HL-60/S4 (cell line): ENCODE results near the gene PLEKHG2.
"Not testable (repeated sequence)": the region's sequence is repeated elsewhere in the genome, so short reads cannot be mapped to it uniquely, and the experiment has no call there.

Source experiments
- in situ Hi-C: fragments of 300-500 bp; cut with MboI; formaldehyde crosslinking; loops from 2 replicates; pipeline ENCODE4 v1.14.3; 2022; ENCODE audit warnings: low sequenced_read_pairs

Gene PLEKHG2

DNA sequence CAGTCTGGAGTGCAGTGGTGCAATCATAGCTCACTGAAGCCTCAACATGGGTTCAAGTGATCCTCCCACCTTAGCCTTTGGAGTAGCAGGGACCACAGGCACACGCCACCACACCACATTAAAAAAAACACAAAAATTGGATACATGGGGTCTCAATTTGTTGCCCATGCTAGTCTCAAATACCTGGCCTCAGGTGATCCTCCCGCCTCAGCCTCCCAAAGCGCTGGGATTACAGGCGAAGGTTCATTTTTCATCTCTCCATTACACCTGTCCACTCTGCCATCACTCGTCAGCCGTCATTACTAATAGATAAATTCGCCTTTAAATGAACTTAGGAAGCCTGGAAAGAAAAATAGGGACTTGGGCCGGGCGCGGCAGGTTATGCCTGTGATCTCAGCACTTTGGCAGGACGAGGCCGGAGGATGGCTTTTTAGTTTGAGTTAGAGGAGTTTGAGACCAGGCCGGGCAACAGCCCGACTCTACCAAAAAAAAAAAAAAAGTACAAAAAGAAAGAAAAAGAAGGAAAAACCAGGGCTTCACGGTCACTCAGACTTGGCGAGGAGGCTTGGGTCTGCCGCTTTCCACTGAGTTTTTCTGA lies 32.2 kb downstream of the PLEKHG2 start:
- in situ Hi-C loops, result no loop called here

DNA sequence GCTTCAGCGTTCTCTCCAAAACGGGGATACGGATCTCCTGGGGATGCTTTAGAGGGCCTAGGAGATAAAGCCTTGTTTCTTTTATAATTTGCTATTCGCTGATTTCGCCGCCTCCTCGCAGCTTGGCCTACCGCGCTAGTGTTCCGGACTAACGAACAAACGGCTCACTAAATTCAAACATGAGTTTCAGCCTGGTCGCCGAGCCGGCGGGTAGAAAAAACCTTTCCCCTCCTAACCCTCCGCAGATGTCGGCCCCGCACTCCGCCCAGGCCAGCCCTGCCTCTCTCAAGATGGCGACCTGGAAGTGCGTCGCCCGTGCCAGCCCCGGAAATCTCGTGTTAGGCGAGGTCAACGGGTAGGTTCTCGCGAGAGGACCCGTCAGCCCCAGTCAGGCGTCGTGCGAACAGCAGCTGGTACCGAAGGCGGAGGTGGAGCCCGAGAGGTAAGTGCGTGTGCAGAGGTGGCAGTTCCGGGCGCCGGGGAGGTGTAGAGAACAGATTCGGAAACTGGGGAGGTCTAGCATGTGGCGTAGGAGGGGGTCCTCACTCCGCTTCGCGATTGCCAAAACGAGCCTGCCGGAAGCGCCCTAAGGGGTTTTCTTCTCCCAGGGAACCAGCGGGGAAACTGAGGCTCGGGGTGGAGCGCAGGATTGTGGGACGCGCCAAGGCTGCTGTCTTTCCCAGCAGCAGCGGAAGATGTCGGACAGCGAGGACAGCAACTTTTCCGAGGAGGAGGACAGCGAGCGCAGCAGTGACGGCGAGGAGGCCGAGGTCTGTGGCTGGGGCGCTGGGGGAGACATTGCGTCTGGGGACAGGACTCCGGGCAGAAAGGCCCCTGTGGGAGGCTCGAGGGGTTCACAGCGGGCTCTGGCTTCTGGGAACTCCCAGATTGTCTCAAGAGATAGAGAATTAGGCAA lies 33.0 kb downstream of the PLEKHG2 start, which contains the start of gene SUPT5H:
Gene SUPT5H (plus strand): TSS at position 387 of the 916 bp plus-strand sequence. CDS start 309 bp downstream, at position 696.
- in situ Hi-C loops, result no loop called here

GRCh38 chr19:39446365-39447084 lies 34.1 kb downstream of the PLEKHG2 start:
- in situ Hi-C loops, result no loop called here

- in situ Hi-C loops, result no loop called here
These were observed 35.8 kb downstream of the PLEKHG2 start for GRCh38 chr19:39448271-39448670.

DNA sequence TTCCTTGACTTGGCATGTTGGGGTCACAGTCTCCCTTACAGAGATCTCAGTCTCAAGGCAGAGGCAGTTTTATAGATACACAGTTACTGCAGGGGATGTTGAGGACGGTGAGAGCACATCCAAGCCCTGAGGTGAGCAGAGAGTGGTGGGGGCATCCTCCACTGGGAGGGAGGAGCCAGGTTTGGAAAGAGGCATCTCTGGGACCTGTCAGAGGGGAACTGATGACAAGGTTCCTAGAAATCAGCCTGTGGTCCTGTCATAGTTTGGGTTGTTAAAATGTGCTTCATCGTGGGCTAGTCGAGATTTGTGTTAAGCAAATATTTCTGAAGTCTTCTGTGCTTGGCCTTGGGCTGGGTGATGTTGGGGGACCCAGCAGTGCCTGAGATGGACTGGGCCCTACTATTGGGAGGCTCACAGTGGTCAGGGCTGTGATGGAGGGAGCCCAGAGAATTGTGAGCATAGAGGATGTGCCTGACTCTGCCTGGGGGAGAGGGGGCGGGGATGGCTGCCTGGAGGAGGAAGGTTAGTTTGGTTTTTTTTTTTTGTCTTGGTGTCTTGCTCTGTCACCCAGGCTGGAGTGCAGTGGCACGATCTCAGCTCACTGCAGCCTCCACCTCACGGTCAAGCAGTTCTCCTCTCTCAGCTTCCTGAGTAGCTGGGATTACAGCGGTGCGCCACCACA lies 36.8 kb downstream of the PLEKHG2 start:
- in situ Hi-C loops, result no loop called here

- in situ Hi-C loops, result not testable (repeated sequence)
These were observed 38.8 kb downstream of the PLEKHG2 start for GRCh38 chr19:39451257-39451656.

GRCh38 chr19:39463403-39463802 lies 50.9 kb downstream of the PLEKHG2 start:
- in situ Hi-C loops, result no loop called here

- in situ Hi-C loops, result no loop called here
These were observed 53.7 kb downstream of the PLEKHG2 start for GRCh38 chr19:39465956-39466747.

DNA sequence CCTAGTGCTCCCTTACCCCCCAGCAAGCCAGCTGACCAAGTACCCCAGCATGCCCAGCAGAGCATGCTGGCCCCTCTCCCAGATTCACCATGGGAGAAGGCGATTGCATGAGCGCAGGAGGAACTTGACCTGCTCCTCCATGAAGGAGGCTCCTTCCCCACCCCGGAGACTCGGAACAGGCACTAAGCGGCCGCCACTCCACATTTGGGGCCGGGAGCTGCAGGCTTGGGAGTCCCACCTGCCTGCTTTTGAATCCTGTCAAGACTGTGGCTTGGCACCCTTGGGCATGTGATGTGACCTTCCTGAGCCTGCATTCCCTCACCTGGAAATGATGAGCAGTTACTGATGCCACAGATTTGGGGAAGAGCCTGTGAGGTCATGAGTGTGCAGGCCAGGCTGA lies 55.5 kb downstream of the PLEKHG2 start:
- in situ Hi-C loops, result no loop called here

DNA sequence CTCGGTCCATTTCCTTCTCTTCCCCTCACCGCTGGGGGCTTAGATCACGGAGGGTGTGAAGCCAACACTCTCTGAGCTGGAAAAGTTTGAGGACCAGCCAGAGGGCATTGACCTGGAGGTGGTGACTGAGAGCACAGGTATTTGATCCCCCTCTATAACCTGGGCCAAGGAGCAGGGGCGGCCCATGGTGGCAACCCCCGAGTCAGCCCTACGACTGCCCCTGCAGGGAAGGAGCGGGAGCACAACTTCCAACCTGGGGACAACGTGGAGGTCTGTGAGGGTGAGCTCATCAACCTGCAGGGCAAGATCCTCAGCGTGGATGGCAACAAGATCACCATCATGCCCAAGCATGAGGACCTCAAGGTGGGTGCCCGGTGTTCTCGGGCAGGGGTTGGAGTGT lies 56.6 kb downstream of the PLEKHG2 start:
- in situ Hi-C loops, result no loop called here

- in situ Hi-C loops, result no loop called here
These were observed 57.1 kb downstream of the PLEKHG2 start for GRCh38 chr19:39469567-39469966.

- in situ Hi-C loops, result no loop called here
These were observed 58.4 kb downstream of the PLEKHG2 start for GRCh38 chr19:39470724-39471339.

DNA sequence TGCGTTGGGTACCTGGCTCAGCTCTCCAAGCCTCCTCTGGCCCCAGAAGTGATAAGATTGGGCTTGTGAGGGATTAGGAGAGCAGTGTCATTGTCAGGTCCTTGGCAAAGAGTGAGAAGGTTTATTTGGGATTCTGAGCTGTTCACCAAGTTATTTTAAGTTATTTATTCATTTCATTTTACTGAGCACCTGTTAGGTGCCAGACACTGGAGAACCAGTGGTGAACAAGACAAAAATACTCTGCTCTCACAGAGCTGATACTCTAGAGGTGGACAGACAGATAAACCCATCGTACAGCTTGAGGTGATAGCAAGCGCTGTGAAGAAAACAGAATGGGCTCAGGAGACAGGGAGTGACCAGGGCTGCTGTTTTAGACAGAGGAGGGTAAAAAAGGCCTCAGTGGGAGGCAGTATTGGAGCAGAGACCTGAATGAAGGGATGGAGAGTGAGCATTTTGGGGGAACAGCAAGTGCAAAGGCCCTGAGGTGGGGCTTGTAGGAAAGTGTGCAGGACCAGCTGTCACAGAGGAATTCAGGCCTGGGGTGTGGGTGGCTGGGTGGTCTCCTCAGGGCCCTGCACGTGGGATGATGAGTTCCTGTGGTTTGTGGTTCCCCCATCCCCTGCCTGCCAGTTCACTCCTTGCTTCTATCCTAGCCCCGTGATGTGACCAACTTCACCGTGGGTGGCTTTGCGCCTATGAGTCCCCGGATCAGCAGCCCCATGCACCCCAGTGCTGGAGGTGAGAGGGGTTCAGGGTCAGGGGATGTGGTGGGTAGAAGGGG lies 59.5 kb downstream of the PLEKHG2 start:
- in situ Hi-C loops, result no loop called here

- in situ Hi-C loops, result no loop called here
These were observed 60.4 kb downstream of the PLEKHG2 start for GRCh38 chr19:39472746-39473442.

- in situ Hi-C loops, result no loop called here
These were observed 61.0 kb downstream of the PLEKHG2 start for GRCh38 chr19:39473443-39473960.

GRCh38 chr19:39474139-39474620 lies 61.7 kb downstream of the PLEKHG2 start:
- in situ Hi-C loops, result no loop called here

DNA sequence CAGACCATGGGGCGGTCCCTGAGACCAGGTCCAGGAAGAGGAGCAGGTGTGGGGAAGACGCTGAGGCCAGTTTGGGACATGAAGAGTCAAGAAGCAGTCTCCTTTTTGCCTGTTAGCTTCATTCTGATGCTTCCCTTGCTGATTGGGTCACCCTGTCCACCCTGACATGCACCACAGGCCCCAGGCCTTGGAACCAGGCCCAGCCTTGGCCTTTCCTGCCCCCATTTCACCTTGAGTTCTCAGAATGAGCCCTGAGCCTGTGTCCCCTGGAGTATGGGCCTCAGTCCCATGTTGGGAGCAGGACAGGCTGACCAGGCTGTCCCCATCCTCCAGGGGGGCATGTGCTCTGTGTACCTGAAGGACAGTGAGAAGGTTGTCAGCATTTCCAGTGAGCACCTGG lies 63.3 kb downstream of the PLEKHG2 start:
- in situ Hi-C loops, result no loop called here
